HEK293 (cell line): Measurements from ENCODE around the gene ONECUT1.

Source experiments
- CTCF ChIA-PET: fragments of 350-600 bp; formaldehyde crosslinking; extraction: SDS; loops from one replicate; lab custom pipeline; 2021; ENCODE audit warnings: antibody characterized with exemption; lab: Yijun Ruan, JAX
- POLR2A ChIA-PET: fragments of 300-600 bp; formaldehyde crosslinking; extraction: SDS; loops from one replicate; lab custom pipeline; 2020; ENCODE audit warnings: antibody characterized with exemption, inconsistent platforms; lab: Yijun Ruan, JAX
- H3K27ac ChIP-seq: fragments of 200-500 bp; sonication (Bioruptor generic); 2 replicates; pipeline ENCODE4 v1.5.1; 2014; ENCODE audit warnings: low read depth, low read length, control low read depth, inconsistent platforms; ENCODE audit errors: extremely low read depth
- H3K36me3 ChIP-seq, 2 experiments: fragments of 200-500 bp in 1 of 2; sonication (Bioruptor generic) in 1 of 2; 1 replicate in 1 of 2; 2 replicates in 1 of 2; pipeline ENCODE4 v1.5.1; 2014 to 2017; ENCODE audit warnings: inconsistent platforms in 2 of 2, low read length in 2 of 2; ENCODE audit not compliant: control insufficient read depth in 2 of 2, insufficient read depth in 1 of 2
- H3K4me1 ChIP-seq: fragments of 200-500 bp; sonication (Bioruptor generic); 2 replicates; pipeline ENCODE4 v1.5.1; 2014; ENCODE audit warnings: mild to moderate bottlenecking, low read length, inconsistent platforms; ENCODE audit not compliant: control insufficient read depth, insufficient read depth
- H3K4me3 ChIP-seq: 2 replicates; pipeline ENCODE4 v1.5.1; 2011; ENCODE audit warnings: low read depth, mild to moderate bottlenecking, control low read depth, low read length, moderate library complexity
- H3K9me3 ChIP-seq: fragments of 200-500 bp; sonication (Bioruptor generic); 2 replicates; pipeline ENCODE4 v1.5.1; 2014; ENCODE audit warnings: low read depth, low read length, inconsistent platforms; ENCODE audit not compliant: control insufficient read depth, insufficient read depth
- ELK4 ChIP-seq: IDR thresholded peaks from 2 replicates; pipeline ENCODE4 v1.6.1; 2011; ENCODE audit warnings: mild to moderate bottlenecking, low read depth, low read length, borderline replicate concordance
- IKZF3 ChIP-seq: fragments of 450-650 bp; IDR thresholded peaks from 2 replicates; pipeline ENCODE4 v1.5.0; 2018; ENCODE audit warnings: missing biosample characterization, mild to moderate bottlenecking, missing genetic modification characterization, moderate library complexity
- TRIM28 ChIP-seq: IDR thresholded peaks from 2 replicates; pipeline ENCODE4 v1.6.1; 2011; ENCODE audit warnings: low read length, control low read depth, borderline replicate concordance
- ZFP3 ChIP-seq: fragments of 450-650 bp; formaldehyde crosslinking; IDR thresholded peaks from 2 replicates; pipeline ENCODE4 v1.5.1; 2016; ENCODE audit warnings: low read depth, missing biosample characterization, missing genetic modification characterization
- ZFP69B ChIP-seq: fragments of 450-650 bp; formaldehyde crosslinking; IDR thresholded peaks from 2 replicates; pipeline ENCODE4 v1.5.1; 2016; ENCODE audit warnings: missing biosample characterization, missing genetic modification characterization
- ZNF121 ChIP-seq: fragments of 450-650 bp; formaldehyde crosslinking; IDR thresholded peaks from 2 replicates; pipeline ENCODE4 v1.5.1; 2016; ENCODE audit warnings: missing biosample characterization, missing genetic modification characterization
- ZNF174 ChIP-seq: fragments of 450-650 bp; formaldehyde crosslinking; IDR thresholded peaks from 2 replicates; pipeline ENCODE4 v1.5.0; 2017; ENCODE audit warnings: missing biosample characterization, mild to moderate bottlenecking, missing genetic modification characterization
- ZNF223 ChIP-seq: fragments of 450-650 bp; formaldehyde crosslinking; IDR thresholded peaks from 2 replicates; pipeline ENCODE4 v1.5.1; 2016; ENCODE audit warnings: missing biosample characterization, missing genetic modification characterization
- ZNF366 ChIP-seq: fragments of 450-650 bp; formaldehyde crosslinking; conservative IDR thresholded peaks from 2 replicates; pipeline ENCODE4 v1.5.1; 2016; ENCODE audit warnings: missing biosample characterization, missing genetic modification characterization
- ZNF391 ChIP-seq: fragments of 450-650 bp; formaldehyde crosslinking; IDR thresholded peaks from 2 replicates; pipeline ENCODE4 v1.5.1; 2016; ENCODE audit warnings: low read depth, missing biosample characterization, missing genetic modification characterization, borderline replicate concordance
- ZNF423 ChIP-seq: fragments of 450-650 bp; formaldehyde crosslinking; IDR thresholded peaks from 2 replicates; pipeline ENCODE4 v1.5.1; 2016; ENCODE audit warnings: missing biosample characterization, missing genetic modification characterization
- ZNF449 ChIP-seq: fragments of 450-650 bp; formaldehyde crosslinking; IDR thresholded peaks from 2 replicates; pipeline ENCODE4 v1.5.1; 2017; ENCODE audit warnings: missing biosample characterization, mild to moderate bottlenecking, missing genetic modification characterization, moderate library complexity
- ZNF473 ChIP-seq: fragments of 450-650 bp; formaldehyde crosslinking; IDR thresholded peaks from 2 replicates; pipeline ENCODE4 v1.5.1; 2017; ENCODE audit warnings: missing biosample characterization, missing genetic modification characterization
- ZNF529 ChIP-seq: fragments of 450-650 bp; formaldehyde crosslinking; IDR thresholded peaks from 2 replicates; pipeline ENCODE4 v1.5.1; 2017; ENCODE audit warnings: missing genetic modification characterization, missing biosample characterization; ENCODE audit not compliant: insufficient replicate concordance
- ZNF560 ChIP-seq: fragments of 450-650 bp; formaldehyde crosslinking; IDR thresholded peaks from 2 replicates; pipeline ENCODE4 v1.5.1; 2017; ENCODE audit warnings: missing biosample characterization, missing genetic modification characterization, borderline replicate concordance
- ZNF626 ChIP-seq: fragments of 450-650 bp; sonication (Bioruptor Pico); formaldehyde crosslinking; IDR thresholded peaks from 2 replicates; pipeline ENCODE4 v1.5.1; 2018; ENCODE audit warnings: missing biosample characterization, missing genetic modification characterization, inconsistent platforms
- ZNF670 ChIP-seq: fragments of 450-650 bp; formaldehyde crosslinking; IDR thresholded peaks from 2 replicates; pipeline ENCODE4 v1.5.1; 2016; ENCODE audit warnings: missing biosample characterization, missing genetic modification characterization, low read depth
- ZNF701 ChIP-seq: fragments of 450-650 bp; formaldehyde crosslinking; IDR thresholded peaks from 2 replicates; pipeline ENCODE4 v1.5.1; 2016; ENCODE audit warnings: missing biosample characterization, missing genetic modification characterization
- ZNF707 ChIP-seq: fragments of 450-650 bp; formaldehyde crosslinking; IDR thresholded peaks from 2 replicates; pipeline ENCODE4 v1.5.1; 2016; ENCODE audit warnings: missing biosample characterization, missing genetic modification characterization
- ZSCAN18 ChIP-seq: fragments of 450-650 bp; formaldehyde crosslinking; IDR thresholded peaks from 2 replicates; pipeline ENCODE4 v1.5.1; 2016; ENCODE audit warnings: missing biosample characterization, missing genetic modification characterization
- TF ChIP-seq, protein P1 (sequence below): fragments of 450-650 bp; formaldehyde crosslinking; IDR thresholded peaks from 2 replicates; pipeline ENCODE4; 2016; ENCODE audit warnings: missing biosample characterization, missing genetic modification characterization
- TF ChIP-seq, protein P2 (sequence below): fragments of 450-650 bp; formaldehyde crosslinking; IDR thresholded peaks from 2 replicates; pipeline ENCODE4 v1.5.1; 2016; ENCODE audit warnings: missing biosample characterization, missing genetic modification characterization

The ONECUT1 gene

GRCh38 chr15:52794665-52795463 is 4.7 kb upstream of the ONECUT1 start:
- Histone ChIP-seq H3K27ac (no peak overlapping the region), H3K36me3 (no peaks in the 10 kb centered on the region), H3K4me3 (no peak overlapping the region), H3K9me3 (no peaks in the 10 kb centered on the region), H3K4me1 (no peaks in the 10 kb centered on the region)
- TF ChIP-seq, protein P1, sequence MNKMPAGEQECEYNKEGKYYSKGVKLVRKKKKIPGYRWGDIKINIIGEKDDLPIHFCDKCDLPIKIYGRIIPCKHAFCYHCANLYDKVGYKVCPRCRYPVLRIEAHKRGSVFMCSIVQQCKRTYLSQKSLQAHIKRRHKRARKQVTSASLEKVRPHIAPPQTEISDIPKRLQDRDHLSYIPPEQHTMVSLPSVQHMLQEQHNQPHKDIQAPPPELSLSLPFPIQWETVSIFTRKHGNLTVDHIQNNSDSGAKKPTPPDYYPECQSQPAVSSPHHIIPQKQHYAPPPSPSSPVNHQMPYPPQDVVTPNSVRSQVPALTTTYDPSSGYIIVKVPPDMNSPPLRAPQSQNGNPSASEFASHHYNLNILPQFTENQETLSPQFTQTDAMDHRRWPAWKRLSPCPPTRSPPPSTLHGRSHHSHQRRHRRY (tag by site-specific recombination), result no peak
- TF ChIP-seq ZNF670 (tag by site-specific recombination) (no peak), ZNF626 (tag by site-specific recombination) (no peak), ZNF701 (tag by site-specific recombination) (no peak), ZNF121 (no peak), ZNF391 (tag by site-specific recombination) (no peak), ZNF449 (tag by site-specific recombination) (no peak), ZNF707 (tag by site-specific recombination) (no peak), ZNF560 (no peak)
- POLR2A ChIA-PET, result no interaction called here
- CTCF ChIA-PET, result no interaction called here

- Histone ChIP-seq H3K36me3 (no peaks in the 10 kb centered on the region), H3K4me1 (no peaks in the 10 kb centered on the region), H3K4me3 (no peak overlapping the region)
- CTCF ChIA-PET, result interaction anchor here (0.7 kb wide), 1 partner anchor 830 kb away, joined by 3 read pairs; no protein-coding TSS in a partner anchor
- TF ChIP-seq ZNF366 (tag by site-specific recombination), result no peak
- TF ChIP-seq ELK4, result no peak
- TF ChIP-seq ZSCAN18, result no peak
- TF ChIP-seq ZFP3, result no peak
- no peak for TF ChIP-seq ZNF423
- TF ChIP-seq ZNF473 (tag by site-specific recombination), result no peak
- no peak for TF ChIP-seq ZNF529 (tag by site-specific recombination)
- no peak for TF ChIP-seq ZFP69B (tag by site-specific recombination)
- TF ChIP-seq TRIM28, result no peak
- no peak for TF ChIP-seq ZNF223 (tag by site-specific recombination)
- TF ChIP-seq ZNF174, result no peak
- no peak for TF ChIP-seq IKZF3 (tag by site-specific recombination)
- TF ChIP-seq, protein P2, sequence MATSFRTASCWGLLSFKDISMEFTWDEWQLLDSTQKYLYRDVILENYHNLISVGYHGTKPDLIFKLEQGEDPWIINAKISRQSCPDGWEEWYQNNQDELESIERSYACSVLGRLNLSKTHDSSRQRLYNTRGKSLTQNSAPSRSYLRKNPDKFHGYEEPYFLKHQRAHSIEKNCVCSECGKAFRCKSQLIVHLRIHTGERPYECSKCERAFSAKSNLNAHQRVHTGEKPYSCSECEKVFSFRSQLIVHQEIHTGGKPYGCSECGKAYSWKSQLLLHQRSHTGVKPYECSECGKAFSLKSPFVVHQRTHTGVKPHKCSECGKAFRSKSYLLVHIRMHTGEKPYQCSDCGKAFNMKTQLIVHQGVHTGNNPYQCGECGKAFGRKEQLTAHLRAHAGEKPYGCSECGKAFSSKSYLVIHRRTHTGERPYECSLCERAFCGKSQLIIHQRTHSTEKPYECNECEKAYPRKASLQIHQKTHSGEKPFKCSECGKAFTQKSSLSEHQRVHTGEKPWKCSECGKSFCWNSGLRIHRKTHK (tag by site-specific recombination), result no peak
- TF ChIP-seq, all 188 proteins: peak for 0
- no peak overlapping the region for H3K27ac ChIP-seq
- POLR2A ChIA-PET, result no interaction called here
- H3K9me3 ChIP-seq, result no peaks in the 10 kb centered on the region
These were observed 1.6 kb upstream of the ONECUT1 start for GRCh38 chr15:52791776-52792175.
